ENCODE data around the gene BRDT.

- TF ChIP-seq CSRNP3 (CRISPR knock-in tag; IDR thresholded peaks at IDR 0.05) (no peak), RARB (CRISPR knock-in tag; IDR thresholded peaks at IDR 0.05) (no peak), ARNTL (CRISPR knock-in tag; IDR thresholded peaks at IDR 0.05; ENCODE audit: borderline replicate concordance, low read depth) (no peak), BACH2 (CRISPR knock-in tag; IDR thresholded peaks at IDR 0.05; ENCODE audit: borderline replicate concordance) (no peak), POU6F1 (CRISPR knock-in tag; IDR thresholded peaks at IDR 0.05; ENCODE audit: borderline replicate concordance, low read depth) (no peak), SNAI2 (CRISPR knock-in tag; IDR thresholded peaks at IDR 0.05) (no peak), ZFP30 (CRISPR knock-in tag; IDR thresholded peaks at IDR 0.05) (no peak), PATZ1 (CRISPR knock-in tag; IDR thresholded peaks at IDR 0.05; ENCODE audit: borderline replicate concordance) (no peak), TSHZ2 (CRISPR knock-in tag; IDR thresholded peaks at IDR 0.05) (no peak)
Observed at GRCh38 chr1:91929250-91929649, 20.0 kb upstream of the BRDT start.

Data from SK-N-SH treated with all-trans-retinoic acid at 6 μM for 48 hours (cell line).